PC-3 (cell line): ENCODE data around the gene TBXAS1. TPM values are rescaled to one million over a fixed set of nuclear protein-coding genes. Genes with fewer than 3 reads are reported as not detected.

Source experiments
- ATAC-seq: fragments of 200-7000 bp; cut with Tn5 transposase; 2 replicates; pipeline ENCODE4 v1.9.1; 2020; ENCODE audit warnings: mild to moderate bottlenecking, moderate library complexity
- BruUV-seq: library from RNA; stranded (reverse); fragments of 400-500 nt; replicated peaks from 2 replicates; lab custom pipeline; 2021; lab: Mats Ljungman, UMichigan
- CTCF ChIA-PET: fragments of 300-600 bp; sonication (Branson Sonifier 250); formaldehyde crosslinking; loops from one replicate; lab custom pipeline; 2022; ENCODE audit warnings: antibody characterized with exemption; lab: Charles Lee
- POLR2A ChIA-PET: fragments of 300-600 bp; sonication (Branson Sonifier 250); formaldehyde crosslinking; loops from one replicate; lab custom pipeline; 2022; ENCODE audit warnings: antibody characterized with exemption; ENCODE audit not compliant: unreplicated experiment; lab: Charles Lee
- DNase-seq: peaks from one replicate; pipeline ENCODE4 v3.0.0-alpha.2; 2015
- H2AFZ ChIP-seq: fragments of 300-600 bp; sonication (generic); 2 replicates; pipeline ENCODE4 v1.6.0; 2016; ENCODE audit warnings: antibody characterized with exemption, low read length
- H3F3A ChIP-seq: fragments of 300-600 bp; sonication (generic); one replicate; pipeline ENCODE4 v1.6.0; 2017; ENCODE audit warnings: antibody characterized with exemption, low read length, control low read depth, mild to moderate bottlenecking; ENCODE audit not compliant: unreplicated experiment
- H3K27ac ChIP-seq: fragments of 300-600 bp; sonication (generic); 2 replicates; pipeline ENCODE4 v1.5.1; 2016; ENCODE audit warnings: mild to moderate bottlenecking, low read length
- H3K27me3 ChIP-seq: fragments of 300-600 bp; sonication (generic); 2 replicates; pipeline ENCODE4 v1.6.1; 2016; ENCODE audit warnings: low read length, mixed read lengths
- H3K36me3 ChIP-seq: fragments of 300-600 bp; sonication (generic); 2 replicates; pipeline ENCODE4 v1.6.1; 2016; ENCODE audit warnings: low read depth, mixed run types, low read length, mixed read lengths
- H3K4me1 ChIP-seq: fragments of 300-600 bp; sonication (generic); 2 replicates; pipeline ENCODE4 v1.5.1; 2016; ENCODE audit warnings: low read length; ENCODE audit not compliant: insufficient read depth
- H3K4me2 ChIP-seq: fragments of 300-600 bp; sonication (generic); 2 replicates; pipeline ENCODE4 v1.6.0; 2016; ENCODE audit warnings: low read length
- H3K4me3 ChIP-seq: fragments of 300-600 bp; sonication (generic); 2 replicates; pipeline ENCODE4 v1.5.1; 2016; ENCODE audit warnings: mild to moderate bottlenecking, low read length, mixed read lengths
- H3K79me2 ChIP-seq: fragments of 300-600 bp; sonication (generic); 2 replicates; pipeline ENCODE4 v1.6.1; 2017; ENCODE audit warnings: low read length, mixed read lengths
- H3K9ac ChIP-seq: fragments of 300-600 bp; sonication (generic); 2 replicates; pipeline ENCODE4 v1.6.0; 2016; ENCODE audit warnings: mild to moderate bottlenecking, low read length
- H3K9me2 ChIP-seq: fragments of 300-600 bp; sonication (generic); replicated peaks from 2 replicates; pipeline ENCODE4 v1.6.1; 2016; ENCODE audit warnings: mixed run types, low read length, mixed read lengths
- H3K9me3 ChIP-seq: fragments of 300-600 bp; sonication (generic); 2 replicates; pipeline ENCODE4 v1.6.1; 2016; ENCODE audit warnings: low read length, mixed read lengths
- H4K20me1 ChIP-seq: fragments of 300-600 bp; sonication (generic); 2 replicates; pipeline ENCODE4 v1.6.1; 2016; ENCODE audit warnings: low read length, mixed read lengths
- CTCF ChIP-seq: fragments of 300-600 bp; sonication (generic); conservative IDR thresholded peaks from 2 replicates; pipeline ENCODE4 v1.5.1; 2017; ENCODE audit warnings: antibody characterized with exemption, low read depth, mild to moderate bottlenecking, low read length
- EZH2 ChIP-seq: fragments of 300-600 bp; sonication (generic); IDR thresholded peaks from one replicate; pipeline ENCODE4 v1.6.1; 2017; ENCODE audit warnings: antibody characterized with exemption, mild to moderate bottlenecking, low read length; ENCODE audit not compliant: unreplicated experiment
- EZH2phosphoT487 ChIP-seq: fragments of 300-600 bp; sonication (generic); IDR thresholded peaks from 2 replicates; pipeline ENCODE4 v1.6.1; 2018; ENCODE audit warnings: mild to moderate bottlenecking, antibody characterized with exemption, low read length, borderline replicate concordance
- intact Hi-C: fragments of 100-400 bp; cut with micrococcal nuclease; formaldehyde crosslinking; loops from 2 replicates; pipeline ENCODE4 v1.9.0; 2023
- total RNA-seq: library from RNA; depleted of rRNA; stranded (reverse); fragments of >200 nt; gene quantifications from 2 replicates; pipeline ENCODE4 v1.2.3, GENCODE V29; 2014

The TBXAS1 gene
- total RNA-seq, 1 experiment from 2014 or later, result 21.8 TPM

GRCh38 chr7:140003913-140004382 lies 174.9 kb downstream of the TBXAS1 start:
- Histone ChIP-seq H3K36me3 (no peaks in the 10 kb centered on the region), H3K9me3 (no peaks in the 10 kb centered on the region), H2AFZ (0 out of 2 replicates have a peak overlapping the region, but pooled peaks have one; percentile 34), H3K4me1 (no peaks in the 10 kb centered on the region), H3K27me3 (no peaks in the 10 kb centered on the region), H3K4me2 (no peak overlapping the region), H3K9me2 (no peaks in the 10 kb centered on the region), H4K20me1 (no peaks in the 10 kb centered on the region), H3K4me3 (no peak overlapping the region), H3K79me2 (no peaks in the 10 kb centered on the region), H3F3A (no peaks in the 10 kb centered on the region), H3K27ac (no peak overlapping the region), H3K9ac (no peak overlapping the region)
- no TSS peak for BruUV-seq
- TF ChIP-seq CTCF (peak; percentile 84), EZH2 (no peak)
- DNase-seq (peak; percentile 86), ATAC-seq (peak; percentile 75)
- POLR2A ChIA-PET, result no interaction called here
- CTCF ChIA-PET, result interaction anchor here (0.6 kb wide), 1 partner anchor 446 kb away, joined by 3 read pairs; no protein-coding TSS in a partner anchor
- intact Hi-C loops, result loop anchor here (1.0 to 10.0 kb wide), 4 partner anchors 55 to 569 kb away; no protein-coding TSS in a partner anchor

- Histone ChIP-seq H3F3A (no peaks in the 10 kb centered on the region), H3K9me3 (no peaks in the 10 kb centered on the region), H3K27me3 (no peaks in the 10 kb centered on the region), H2AFZ (no peak overlapping the region), H3K9me2 (no peaks in the 10 kb centered on the region), H4K20me1 (no peaks in the 10 kb centered on the region), H3K4me3 (no peak overlapping the region), H3K36me3 (no peaks in the 10 kb centered on the region), H3K79me2 (no peaks in the 10 kb centered on the region), H3K27ac (no peak overlapping the region), H3K4me1 (no peaks in the 10 kb centered on the region), H3K4me2 (no peak overlapping the region), H3K9ac (no peak overlapping the region)
- DNase-seq (no peak), ATAC-seq (no peak)
- intact Hi-C loops, result loop anchor here (1.0 to 10.0 kb wide), 3 partner anchors 54 to 570 kb away; no protein-coding TSS in a partner anchor
- ChIA-PET POLR2A (no interaction called here), CTCF (interaction anchor here (0.7 kb wide), 1 partner anchor 386 kb away, joined by 3 read pairs; no protein-coding TSS in a partner anchor)
- TF ChIP-seq CTCF (no peak), EZH2 (no peak)
- no TSS peak for BruUV-seq
These were observed 175.6 kb downstream of the TBXAS1 start for GRCh38 chr7:140004672-140005071.

GRCh38 chr7:140005341-140005740 lies 176.3 kb downstream of the TBXAS1 start:
- no peak for DNase-seq
- CTCF ChIA-PET, result interaction anchor here (0.6 to 1.1 kb wide), 3 partner anchors 89 to 506 kb away, joined by 3 to 5 read pairs (median 3); no protein-coding TSS in a partner anchor

More at GRCh38 chr7:140005341-140005740, 176.3 kb downstream of the TBXAS1 start:
- no peak overlapping the region for H3K9ac ChIP-seq
- H3K9me2 ChIP-seq, result no peaks in the 10 kb centered on the region
- no peaks in the 10 kb centered on the region for H4K20me1 ChIP-seq
- intact Hi-C loops, result loop anchor here (2.0 to 10.0 kb wide), 2 partner anchors 53 to 571 kb away; no protein-coding TSS in a partner anchor
- TF ChIP-seq EZH2phosphoT487, result no peak
- TF ChIP-seq EZH2, result no peak
- no peak for TF ChIP-seq CTCF
- no peaks in the 10 kb centered on the region for H3K79me2 ChIP-seq
- no peak overlapping the region for H2AFZ ChIP-seq
- H3K4me1 ChIP-seq, result no peaks in the 10 kb centered on the region
- POLR2A ChIA-PET, result no interaction called here
- no peaks in the 10 kb centered on the region for H3K36me3 ChIP-seq
- no peak overlapping the region for H3K27ac ChIP-seq
- no peak overlapping the region for H3K4me2 ChIP-seq
- no peaks in the 10 kb centered on the region for H3F3A ChIP-seq
- no peaks in the 10 kb centered on the region for H3K27me3 ChIP-seq
- H3K9me3 ChIP-seq, result no peaks in the 10 kb centered on the region
- H3K4me3 ChIP-seq, result no peak overlapping the region
- no TSS peak for BruUV-seq
- ATAC-seq, result no peak
